ENCODE data around the gene SYT1. TPM values are rescaled to one million over a fixed set of nuclear protein-coding genes. Genes with fewer than 3 reads are reported as not detected.

SYT1 gene
- total RNA-seq, 2 experiments from 2014 or later = not detected

- H3K27me3 Mint-ChIP-seq = no peaks in the 10 kb centered on the region
- peaks cover 3% of the 10 kb centered on the region for H3K9me3 Mint-ChIP-seq
- no peaks in the 10 kb centered on the region for H3K36me3 Mint-ChIP-seq (ENCODE audit: low read depth)
- no peak overlapping the region for H3K4me3 Mint-ChIP-seq
- H3K4me1 ChIP-seq (ENCODE audit: insufficient read depth, low read length) = no peaks in the 10 kb centered on the region
- no peak overlapping the region for H3K27ac Mint-ChIP-seq
- no peak overlapping the region for H3K27ac ChIP-seq (ENCODE audit: low read depth in 1 of 2, low read length in 2 of 2)
- no peak for DNase-seq
- no peaks in the 10 kb centered on the region for H3K36me3 ChIP-seq (ENCODE audit: insufficient read depth, low read length)
- no peak for ATAC-seq (ENCODE audit: poor library complexity)
- peaks cover 0 to 5% of the 10 kb centered on the region in 2 experiments for H3K9me3 ChIP-seq (ENCODE audit: control insufficient read depth in 1 of 2, insufficient read depth in 1 of 2, low read length in 2 of 2)
- H3K4me1 Mint-ChIP-seq (ENCODE audit: low read depth) = no peaks in the 10 kb centered on the region
- H3K27me3 ChIP-seq (ENCODE audit: control insufficient read depth in 1 of 2, insufficient read depth in 2 of 2, low read length in 2 of 2) = no peaks in the 10 kb centered on the region
- TF ChIP-seq CTCF (IDR thresholded peaks at IDR 0.05) = no peak
- H3K4me3 ChIP-seq (ENCODE audit: low read length) = no peak overlapping the region
- intact Hi-C loops (cut with DNase I, micrococcal nuclease) = no loop called here
- ChIA-PET POLR2A (no interaction called here), CTCF (no interaction called here)
Measured at GRCh38 chr12:79347866-79348265, 483.3 kb downstream of the SYT1 start.

- Histone ChIP-seq H3K27ac (ENCODE audit: low read depth in 1 of 2, low read length in 2 of 2) (no peak overlapping the region), H3K4me3 (ENCODE audit: low read length) (no peak overlapping the region), H3K9me3 (ENCODE audit: control insufficient read depth in 1 of 2, insufficient read depth in 1 of 2, low read length in 2 of 2) (peaks cover 0 to 5% of the 10 kb centered on the region in 2 experiments), H3K36me3 (ENCODE audit: insufficient read depth, low read length) (no peaks in the 10 kb centered on the region), H3K4me1 (ENCODE audit: insufficient read depth, low read length) (no peaks in the 10 kb centered on the region), H3K27me3 (ENCODE audit: control insufficient read depth in 1 of 2, insufficient read depth in 2 of 2, low read length in 2 of 2) (no peaks in the 10 kb centered on the region)
- ChIA-PET POLR2A (no interaction called here), CTCF (no interaction called here)
- Mint-ChIP-seq H3K4me1 (ENCODE audit: low read depth) (no peaks in the 10 kb centered on the region), H3K36me3 (ENCODE audit: low read depth) (no peaks in the 10 kb centered on the region), H3K27ac (no peak overlapping the region), H3K27me3 (no peaks in the 10 kb centered on the region), H3K9me3 (peaks cover 3% of the 10 kb centered on the region), H3K4me3 (no peak overlapping the region)
- DNase-seq (no peak), ATAC-seq (ENCODE audit: poor library complexity) (no peak)
- intact Hi-C loops (cut with DNase I, micrococcal nuclease) = no loop called here
- TF ChIP-seq CTCF (IDR thresholded peaks at IDR 0.05) = no peak
Measured at GRCh38 chr12:79351251-79351650, 486.7 kb downstream of the SYT1 start.

GRCh38 chr12:79356216-79356615 is 491.6 kb downstream of the SYT1 start:
- no peaks in the 10 kb centered on the region for H3K27me3 ChIP-seq (ENCODE audit: control insufficient read depth in 1 of 2, insufficient read depth in 2 of 2, low read length in 2 of 2)
- DNase-seq (no peak), ATAC-seq (ENCODE audit: poor library complexity) (no peak)
- Mint-ChIP-seq H3K27me3 (no peaks in the 10 kb centered on the region), H3K36me3 (ENCODE audit: low read depth) (no peaks in the 10 kb centered on the region), H3K9me3 (peaks cover 2% of the 10 kb centered on the region), H3K4me1 (ENCODE audit: low read depth) (no peaks in the 10 kb centered on the region), H3K27ac (no peak overlapping the region), H3K4me3 (no peak overlapping the region)
- no peak overlapping the region for H3K27ac ChIP-seq (ENCODE audit: low read depth in 1 of 2, low read length in 2 of 2)
- ChIA-PET POLR2A (interaction anchor here (0.6 kb wide), 1 partner anchor 1009 kb away, joined by 3 read pairs; no protein-coding TSS in a partner anchor), CTCF (no interaction called here)
- no peaks in the 10 kb centered on the region for H3K36me3 ChIP-seq (ENCODE audit: insufficient read depth, low read length)
- no peaks in the 10 kb centered on the region for H3K4me1 ChIP-seq (ENCODE audit: insufficient read depth, low read length)
- H3K4me3 ChIP-seq (ENCODE audit: low read length) = no peak overlapping the region
- intact Hi-C loops (cut with DNase I, micrococcal nuclease) = no loop called here
- TF ChIP-seq CTCF (IDR thresholded peaks at IDR 0.05) = no peak
- no peaks in the 10 kb centered on the region for H3K9me3 ChIP-seq (ENCODE audit: control insufficient read depth in 1 of 2, insufficient read depth in 1 of 2, low read length in 2 of 2)
